ENCODE data around the gene INS.
A peak's percentile ranks its signal among the peaks of the same experiment; 100 is the strongest.

The INS gene

GRCh38 chr11:2164861-2165555, 4.0 kb upstream of the INS start:
- no peak for DNase-seq (ENCODE audit: low read depth in 3 of 3)

GRCh38 chr11:2164081-2164480, 3.1 kb upstream of the INS start:
- no peak for DNase-seq (ENCODE audit: low read depth in 3 of 3)

- DNase-seq (ENCODE audit: low read depth in 3 of 3) = no peak
Observed at GRCh38 chr11:2163428-2163978, 2.5 kb upstream of the INS start.

GRCh38 chr11:2159536-2160413, 1.2 kb downstream of the INS start:
- DNase-seq (ENCODE audit: low read depth in 3 of 3) = no peak

- DNase-seq (ENCODE audit: low read depth in 3 of 3) = no peak
Observed at GRCh38 chr11:2158966-2159365, 2.0 kb downstream of the INS start.

GRCh38 chr11:2158296-2158737, 2.7 kb downstream of the INS start:
- DNase-seq (ENCODE audit: low read depth in 3 of 3) = no peak

- no peak for DNase-seq (ENCODE audit: low read depth in 3 of 3)
Observed at GRCh38 chr11:2157294-2158040, 3.5 kb downstream of the INS start.

- DNase-seq (ENCODE audit: low read depth in 3 of 3) = peak; percentile 33 to 53 (median 46)
Observed at GRCh38 chr11:2156416-2157182, 4.4 kb downstream of the INS start.

- no peak for DNase-seq (ENCODE audit: low read depth in 3 of 3)
Observed at GRCh38 chr11:2155511-2155910, 5.5 kb downstream of the INS start.

GRCh38 chr11:2154889-2155288, 6.1 kb downstream of the INS start:
- no peak for DNase-seq (ENCODE audit: low read depth in 3 of 3)

- no peak for DNase-seq (ENCODE audit: low read depth in 3 of 3)
Observed at GRCh38 chr11:2154195-2154585, 6.8 kb downstream of the INS start.

- no peak for DNase-seq (ENCODE audit: low read depth in 3 of 3)
Observed at GRCh38 chr11:2153581-2154194, 7.3 kb downstream of the INS start.

- peak; percentile 59 to 66 (median 65) for DNase-seq (ENCODE audit: low read depth in 3 of 3)
Observed at GRCh38 chr11:2151500-2152257, 9.3 kb downstream of the INS start.

- DNase-seq (ENCODE audit: low read depth in 3 of 3) = no peak
Observed at GRCh38 chr11:2149864-2150847, 10.9 kb downstream of the INS start.

GRCh38 chr11:2149460-2149859, 11.5 kb downstream of the INS start:
- DNase-seq (ENCODE audit: low read depth in 3 of 3) = no peak

- DNase-seq (ENCODE audit: low read depth in 3 of 3) = no peak
Observed at GRCh38 chr11:2148595-2148994, 12.4 kb downstream of the INS start.

- DNase-seq (ENCODE audit: low read depth in 3 of 3) = no peak
Observed at GRCh38 chr11:2147391-2147790, 13.6 kb downstream of the INS start.

- no peak for DNase-seq (ENCODE audit: low read depth in 3 of 3)
Observed at GRCh38 chr11:2146051-2146450, 15.0 kb downstream of the INS start.
